ENCODE data around the gene ZNF593OS. TPM values are rescaled to one million over a fixed set of nuclear protein-coding genes. Genes with fewer than 3 reads are reported as not detected.

The ZNF593OS gene
- total and polyA plus RNA-seq, 2 of the 8 experiments (the other 6 are each of a cell fraction or from before 2014, with no cell fraction given) = not detected

DNA sequence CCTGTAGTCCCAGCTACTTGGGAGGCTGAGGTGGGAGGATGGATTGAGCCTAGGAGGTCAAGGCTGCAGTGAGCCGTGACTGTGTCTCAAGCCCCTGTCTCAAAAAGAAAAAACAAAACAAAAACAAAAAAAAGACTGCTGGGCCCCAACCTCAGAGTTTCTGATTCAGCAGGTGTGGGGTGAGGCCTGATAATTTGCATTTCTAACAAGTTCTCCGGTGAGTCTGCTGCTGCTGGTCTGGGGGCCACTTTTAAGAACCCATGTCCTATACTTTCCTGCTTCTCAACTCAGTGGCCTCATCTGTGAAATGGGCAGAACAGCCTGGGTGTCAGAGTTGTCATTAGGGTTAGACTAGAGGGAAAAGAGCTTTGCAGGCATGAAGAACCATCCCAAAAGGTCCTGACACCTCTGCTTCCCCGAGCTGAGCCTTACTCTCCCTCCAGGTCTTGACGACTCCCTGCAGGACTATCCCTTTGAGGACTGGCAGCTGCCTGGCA, 8.4 kb upstream of the ZNF593OS start:
- Histone ChIP-seq H2BK120ac (replicated peaks; ENCODE audit: low read depth, low read length) (no peak overlapping the region), H3K4me2 (ENCODE audit: insufficient read depth in 1 of 2, low read depth in 2 of 2, low read length in 2 of 2) (no peak overlapping the region), H3K23ac (ENCODE audit: insufficient read length) (no peak overlapping the region), H3K27ac (ENCODE audit: low read depth, low read length) (no peak overlapping the region), H2BK15ac (ENCODE audit: low read length) (no peak overlapping the region), H2AFZ (ENCODE audit: low read length) (no peak overlapping the region), H2BK5ac (ENCODE audit: low read depth, low read length) (no peak overlapping the region), H2AK5ac (ENCODE audit: low read depth, low read length) (no peak overlapping the region), H4K91ac (replicated peaks; ENCODE audit: insufficient read length, low read length) (no peak overlapping the region), H3K4me1 (replicated peaks in 1 of 4; ENCODE audit: control insufficient read depth in 3 of 4, insufficient read depth in 4 of 4, low read length in 3 of 4) (peaks cover 0 to 2% (median 0%) of the 10 kb centered on the region in 4 experiments; a peak in 4 of 7 replicates), H3K36me3 (ENCODE audit: control insufficient read depth in 2 of 4, insufficient read depth in 4 of 4, low read length in 3 of 4) (peaks cover 0 to 3% (median 1%) of the 10 kb centered on the region in 4 experiments; a peak in 2 of 8 replicates), H3K56ac (replicated peaks; ENCODE audit: insufficient read length, low read depth, low read length) (no peak overlapping the region), H3K4ac (replicated peaks; ENCODE audit: insufficient read length, low read depth, low read length) (no peak overlapping the region), H3K79me2 (ENCODE audit: control insufficient read depth in 1 of 2, insufficient read depth in 2 of 2, low read length in 2 of 2) (no peaks in the 10 kb centered on the region), H4K8ac (ENCODE audit: extremely low read depth, insufficient read depth, low read length) (no peak overlapping the region), H3K9ac (replicated peaks in 1 of 4; ENCODE audit: extremely low read depth in 1 of 4, low read depth in 3 of 4, low read length in 3 of 4) (no peak overlapping the region), H3K79me1 (ENCODE audit: low read depth, low read length) (no peaks in the 10 kb centered on the region; the same call in 1 of the 2 replicates), H4K20me1 (replicated peaks in 1 of 2; ENCODE audit: control insufficient read depth in 1 of 2, insufficient read depth in 2 of 2, low read length in 2 of 2) (peaks cover 0 to 2% of the 10 kb centered on the region in 2 experiments), H3K9me3 (ENCODE audit: insufficient read depth in 2 of 2, low read depth in 1 of 2, low read length in 1 of 2) (no peaks in the 10 kb centered on the region), H4K5ac (ENCODE audit: insufficient read length, low read depth, low read length) (no peak overlapping the region), H3K18ac (ENCODE audit: extremely low read depth, low read length) (no peak overlapping the region), H3K14ac (ENCODE audit: insufficient read length) (no peak overlapping the region), H2BK12ac (ENCODE audit: low read depth, low read length) (no peak overlapping the region), H3K27me3 (replicated peaks in 1 of 4; ENCODE audit: control insufficient read depth in 3 of 4, extremely low read depth in 1 of 4, insufficient read depth in 3 of 4, low read length in 3 of 4) (no peaks in the 10 kb centered on the region), H3K4me3 (ENCODE audit: extremely low read depth in 1 of 4, insufficient read depth in 2 of 4, low read depth in 3 of 4, low read length in 4 of 4) (no peak overlapping the region), H2BK20ac (ENCODE audit: low read length) (no peak overlapping the region), H3K23me2 (ENCODE audit: low read depth, low read length) (peaks cover 2% of the 10 kb centered on the region; the same call in 1 of the 2 replicates)
- POLR2A ChIA-PET (ENCODE audit: partially characterized antibody) = interaction anchor here (1.1 to 3.9 kb wide), 2 partner anchors 9 to 10 kb away, joined by 4 to 22 read pairs; partner anchors contain the start of gene CATSPER4
- WGBS, 2 experiments (ENCODE audit: extremely low coverage in 1 of 2, insufficient coverage in 1 of 2, insufficient read length in 1 of 2, insufficient replicate concordance in 2 of 2, low coverage in 1 of 2, low lambda C conversion rate in 2 of 2, missing lambda C conversion rate in 1 of 2) = 91% methylated on average over 4 of the region's 4 CpGs; no CpG with 5 or more reads in 1 of the 2 experiments
- FAIRE-seq (no peak), DNase-seq (ENCODE audit: low read depth in 1 of 2, low spot score in 2 of 2) (no peak)
- CTCF ChIA-PET (ENCODE audit: partially characterized antibody) = interaction anchor here (0.9 to 16.2 kb wide), 4 partner anchors 6 to 24 kb away, joined by 3 to 159 read pairs (median 82); partner anchors contain the start of genes C1orf232, CATSPER4, CNKSR1 and ZNF593
- TF ChIP-seq TEAD4 (IDR thresholded peaks at IDR 0.05; ENCODE audit: low read depth, low read length) (no peak), SP1 (IDR thresholded peaks at IDR 0.05; ENCODE audit: low read depth, low read length) (no peak), TAF1 (IDR thresholded peaks at IDR 0.05; ENCODE audit: low read depth, low read length) (no peak), RFX5 (IDR thresholded peaks at IDR 0.05; ENCODE audit: borderline replicate concordance, low read depth, low read length) (no peak), POU5F1 (IDR thresholded peaks at IDR 0.05; ENCODE audit: low read depth, low read length) (no peak), NRF1 (IDR thresholded peaks at IDR 0.05; ENCODE audit: low read depth, low read length) (no peak), RNF2 (IDR thresholded peaks at IDR 0.05; ENCODE audit: borderline replicate concordance, low read depth, low read length, missing control alignments, poor library complexity, severe bottlenecking) (no peak)
- TF ChIP-seq, protein P1, sequence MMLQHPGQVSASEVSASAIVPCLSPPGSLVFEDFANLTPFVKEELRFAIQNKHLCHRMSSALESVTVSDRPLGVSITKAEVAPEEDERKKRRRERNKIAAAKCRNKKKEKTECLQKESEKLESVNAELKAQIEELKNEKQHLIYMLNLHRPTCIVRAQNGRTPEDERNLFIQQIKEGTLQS (IDR thresholded peaks at IDR 0.05; ENCODE audit: insufficient read depth, low read depth, low read length) = no peak
- TF ChIP-seq, protein P2, sequence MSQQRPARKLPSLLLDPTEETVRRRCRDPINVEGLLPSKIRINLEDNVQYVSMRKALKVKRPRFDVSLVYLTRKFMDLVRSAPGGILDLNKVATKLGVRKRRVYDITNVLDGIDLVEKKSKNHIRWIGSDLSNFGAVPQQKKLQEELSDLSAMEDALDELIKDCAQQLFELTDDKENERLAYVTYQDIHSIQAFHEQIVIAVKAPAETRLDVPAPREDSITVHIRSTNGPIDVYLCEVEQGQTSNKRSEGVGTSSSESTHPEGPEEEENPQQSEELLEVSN (IDR thresholded peaks at IDR 0.05) = no peak

Data from H1 (cell line).